ENCODE measurements around the gene RTL1.

The RTL1 gene

DNA sequence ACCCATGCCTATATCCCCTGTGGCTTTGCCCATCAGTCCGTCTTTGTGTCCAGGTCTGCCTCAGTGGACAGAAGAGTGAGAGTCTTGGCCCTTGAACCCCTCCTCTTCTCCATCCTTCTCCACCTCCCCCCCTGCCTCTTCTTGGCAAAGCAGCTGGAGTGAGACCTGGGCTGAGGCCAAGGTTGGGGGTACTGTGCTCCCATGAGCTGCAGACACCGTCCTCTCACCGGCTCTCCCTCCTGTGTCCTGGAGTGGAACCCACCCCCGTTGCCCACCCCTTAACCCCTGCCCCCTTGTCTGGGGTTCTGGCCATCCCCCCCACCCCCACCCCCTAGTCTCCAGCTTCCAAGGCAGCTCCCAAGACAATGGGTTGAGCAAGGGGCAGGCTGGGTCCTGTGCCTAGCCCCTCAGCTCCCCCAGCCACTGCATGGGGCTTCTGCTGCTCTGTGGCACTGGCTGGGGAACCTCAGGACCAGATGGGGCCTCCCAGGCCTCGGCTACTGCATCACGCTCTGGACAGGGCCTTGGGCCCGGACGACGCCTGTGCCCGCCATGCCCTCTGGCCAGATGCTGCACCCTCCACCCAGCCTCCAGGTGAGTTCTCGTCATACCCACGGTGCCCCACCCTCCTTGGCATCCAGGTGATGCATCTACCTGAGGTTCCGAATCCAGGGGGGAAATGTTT, 35.7 kb downstream of the RTL1 start:
- no peak for DNase-seq (ENCODE audit: low read depth in 2 of 3, low spot score in 1 of 3)

DNA sequence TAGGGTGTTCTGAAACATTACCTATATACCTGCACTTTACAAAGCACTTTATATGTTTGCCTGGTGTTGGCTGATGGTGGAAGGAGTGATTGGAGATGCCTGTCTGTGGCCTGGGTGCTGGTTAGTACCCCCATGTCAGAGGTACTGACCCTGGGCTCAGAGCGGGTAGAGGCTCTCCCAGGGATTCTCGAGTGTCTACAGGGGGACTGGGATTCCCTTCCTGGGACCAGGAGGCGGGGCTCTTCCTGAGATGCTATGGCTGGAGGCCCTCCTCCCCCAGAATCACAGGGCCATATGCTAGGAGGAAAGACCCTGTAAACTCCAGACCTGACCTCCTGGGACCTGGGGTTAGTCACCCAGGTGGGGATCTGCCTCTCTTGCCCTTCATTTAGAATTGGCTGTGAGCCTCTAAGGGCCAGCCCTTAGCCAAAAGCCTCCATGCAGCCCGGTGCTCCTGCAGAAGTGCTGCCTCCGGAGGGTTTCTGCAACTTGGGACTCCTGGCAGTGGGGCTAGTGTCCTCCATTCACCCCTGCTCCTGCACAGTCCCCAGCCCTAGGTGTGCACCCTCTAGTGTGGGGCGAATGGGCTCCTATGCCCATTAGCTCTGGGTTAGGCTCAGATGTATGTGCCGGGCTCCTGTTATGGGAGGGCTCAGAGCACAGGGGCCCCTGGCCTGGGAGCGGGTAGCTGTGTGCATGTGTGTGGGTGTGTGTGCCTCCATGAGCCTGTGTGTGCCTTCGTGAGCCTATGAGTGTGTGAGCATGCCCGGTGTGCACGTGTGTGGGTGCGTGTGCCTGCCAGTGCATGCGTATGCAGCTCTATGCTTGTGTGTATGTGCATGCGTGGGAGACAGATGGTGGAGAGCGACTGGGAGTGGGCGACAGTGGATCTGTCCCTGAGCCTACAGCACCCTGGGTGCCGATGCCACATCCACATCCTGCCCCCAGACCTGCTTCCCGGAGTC, 36.6 kb downstream of the RTL1 start:
- no peak for DNase-seq (ENCODE audit: low read depth in 2 of 3, low spot score in 1 of 3)

DNA sequence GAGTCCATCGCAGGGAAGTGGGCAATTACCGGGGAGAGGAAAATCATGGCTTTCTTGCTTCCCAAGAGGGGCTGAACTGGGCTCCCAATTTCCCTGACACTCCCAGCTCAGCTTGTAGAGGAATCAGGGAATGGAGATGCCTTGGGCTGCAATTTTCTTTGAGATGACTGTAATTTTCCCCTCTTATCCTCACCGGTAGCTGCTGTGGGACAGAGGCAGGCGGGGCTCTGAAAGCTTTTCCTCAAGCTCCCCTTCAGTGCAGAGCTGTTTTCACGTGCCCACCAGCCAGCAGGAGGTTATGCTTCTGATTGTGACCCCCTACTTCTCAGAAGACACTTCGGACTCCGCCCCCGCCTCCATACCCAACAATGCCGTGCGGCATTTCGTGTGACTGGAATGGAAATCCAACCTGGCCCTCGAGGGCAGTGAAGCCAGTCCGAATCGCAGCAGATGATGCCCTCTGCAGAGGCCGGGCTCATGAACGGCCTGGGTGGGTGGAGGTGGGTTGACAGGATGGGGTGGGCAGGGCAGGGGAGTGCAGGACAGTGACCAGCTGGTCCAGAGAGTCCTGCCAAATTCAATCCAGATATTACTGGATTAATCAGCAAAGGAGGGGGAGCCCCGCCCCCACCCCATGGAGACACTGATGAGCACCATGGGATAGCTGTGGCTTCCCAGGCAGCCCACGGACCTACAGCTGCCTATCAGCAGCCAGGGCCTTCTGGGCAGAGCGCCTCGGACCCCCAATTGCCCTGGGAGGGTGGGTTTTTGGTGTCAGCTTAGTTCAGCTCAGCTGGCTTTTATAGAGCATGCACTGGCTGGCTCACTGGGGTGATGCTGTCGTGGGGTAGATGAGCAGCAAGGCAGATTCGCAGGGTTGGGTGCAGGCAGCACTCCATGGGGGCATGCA, 37.6 kb downstream of the RTL1 start:
- no peak for DNase-seq (ENCODE audit: low read depth in 2 of 3, low spot score in 1 of 3)

DNA sequence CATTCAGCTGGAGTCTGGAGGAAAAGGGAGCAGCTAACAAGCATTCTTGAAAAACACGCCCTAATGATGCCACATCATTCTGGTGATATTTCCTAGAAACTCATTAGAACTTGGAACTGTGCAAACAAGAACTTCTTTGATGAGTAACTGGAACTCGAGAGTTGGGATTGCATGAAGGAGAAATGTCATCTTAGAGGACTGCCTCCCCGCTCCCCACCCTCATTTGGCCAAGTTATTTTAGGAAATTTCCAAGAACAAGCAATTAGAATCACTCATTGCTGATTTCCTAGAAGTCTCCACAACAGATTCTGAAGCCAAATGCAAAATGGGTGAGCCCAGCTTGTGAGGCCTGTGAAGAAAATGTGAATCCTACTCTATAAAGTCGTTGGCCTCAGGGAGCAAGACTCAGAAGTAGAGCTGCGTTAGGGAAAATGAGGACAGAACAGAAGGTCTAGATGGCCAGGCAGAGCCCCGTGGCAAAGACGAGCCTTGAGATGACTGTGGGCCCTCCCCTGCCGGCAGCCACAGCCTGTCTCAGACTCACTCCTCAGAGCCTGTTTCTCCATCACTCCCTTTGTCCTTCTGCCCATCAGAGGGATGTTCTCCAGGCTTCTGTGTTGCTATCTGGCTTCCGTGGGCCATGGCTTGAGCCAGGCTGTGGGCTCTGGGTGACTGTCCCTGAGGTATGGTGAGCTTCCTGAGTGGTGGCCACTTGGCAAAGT, 38.4 kb downstream of the RTL1 start:
- DNase-seq (ENCODE audit: low read depth in 2 of 3, low spot score in 1 of 3), result no peak

DNA sequence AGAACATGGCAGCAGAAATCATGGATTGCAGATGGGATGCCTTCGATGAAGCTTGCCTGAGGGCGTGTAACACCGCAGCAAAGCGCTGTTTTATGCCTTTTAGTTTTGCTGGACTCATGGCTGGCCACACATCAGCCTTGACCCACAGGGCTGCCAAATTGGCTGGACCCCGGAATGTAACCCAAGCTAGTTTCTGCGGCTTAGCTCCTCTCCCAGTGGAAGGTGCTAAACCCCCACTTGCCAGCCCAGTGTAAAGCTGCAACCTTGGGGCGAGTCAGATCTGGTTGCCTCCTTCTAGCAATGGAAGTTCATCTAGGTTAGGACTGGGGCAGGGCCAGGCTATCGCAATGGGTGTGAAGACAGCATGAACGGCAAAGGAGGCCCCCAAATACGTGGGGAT, 39.3 kb downstream of the RTL1 start:
- no peak for DNase-seq (ENCODE audit: low read depth in 2 of 3, low spot score in 1 of 3)

DNA sequence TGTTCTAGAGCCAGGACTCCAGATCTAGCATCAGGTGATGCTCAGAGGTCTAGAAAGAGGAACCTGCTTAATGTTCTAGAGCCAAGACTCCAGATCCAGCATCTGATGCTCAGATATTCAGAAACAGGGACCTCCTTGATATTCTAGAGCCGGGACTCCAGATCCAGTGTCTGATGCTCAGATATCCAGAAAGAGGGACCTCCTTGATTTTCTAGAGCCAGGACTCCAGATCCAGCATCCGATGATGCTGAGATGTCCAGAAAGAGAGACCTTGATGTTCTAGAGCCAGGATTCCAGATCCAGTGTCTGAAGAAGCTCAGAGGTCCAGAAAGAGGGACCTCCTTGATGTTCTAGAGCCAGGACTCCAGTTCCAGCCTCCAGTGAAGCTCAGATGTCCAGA, 40.7 kb downstream of the RTL1 start:
- DNase-seq (ENCODE audit: low read depth in 2 of 3, low spot score in 1 of 3), result no peak

DNA sequence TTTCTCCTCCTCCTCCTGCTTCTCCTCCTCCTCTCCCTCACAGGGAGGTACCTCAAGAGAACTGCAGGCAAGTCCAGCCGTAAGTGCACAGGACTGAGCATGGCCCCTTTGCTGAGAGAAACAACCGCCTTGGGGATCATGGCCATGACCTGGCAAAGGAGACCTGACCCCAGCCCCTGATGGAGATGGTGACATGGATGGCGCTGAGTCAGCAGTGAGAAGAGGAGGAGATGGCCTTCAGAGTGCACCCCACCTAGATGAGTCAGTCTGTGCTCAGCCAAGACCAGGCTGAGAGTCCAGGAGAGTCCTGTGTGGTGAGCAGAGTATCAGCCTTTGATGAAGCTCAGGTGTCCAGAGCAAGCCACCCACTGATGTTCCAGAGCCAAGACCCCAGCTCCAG, 41.2 kb downstream of the RTL1 start:
- no peak for DNase-seq (ENCODE audit: low read depth in 2 of 3, low spot score in 1 of 3)

DNA sequence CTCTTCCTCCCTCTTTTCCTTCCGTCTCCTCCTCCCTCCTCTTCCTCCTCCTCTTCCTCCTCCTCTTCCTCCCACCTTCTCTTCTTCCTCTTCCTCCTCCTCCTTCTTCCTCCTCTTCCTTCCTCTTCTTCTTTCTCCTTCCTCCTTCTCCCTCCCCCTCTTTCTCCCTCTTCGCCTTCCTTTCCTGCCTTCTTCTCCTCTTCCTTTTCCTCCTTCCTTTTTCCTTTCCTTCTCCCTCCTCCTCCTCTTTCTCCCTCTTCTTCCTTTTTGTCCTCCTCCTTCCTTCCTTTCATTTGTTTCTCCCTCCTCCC, 41.6 kb downstream of the RTL1 start:
- DNase-seq (ENCODE audit: low read depth in 2 of 3, low spot score in 1 of 3), result no peak

DNA sequence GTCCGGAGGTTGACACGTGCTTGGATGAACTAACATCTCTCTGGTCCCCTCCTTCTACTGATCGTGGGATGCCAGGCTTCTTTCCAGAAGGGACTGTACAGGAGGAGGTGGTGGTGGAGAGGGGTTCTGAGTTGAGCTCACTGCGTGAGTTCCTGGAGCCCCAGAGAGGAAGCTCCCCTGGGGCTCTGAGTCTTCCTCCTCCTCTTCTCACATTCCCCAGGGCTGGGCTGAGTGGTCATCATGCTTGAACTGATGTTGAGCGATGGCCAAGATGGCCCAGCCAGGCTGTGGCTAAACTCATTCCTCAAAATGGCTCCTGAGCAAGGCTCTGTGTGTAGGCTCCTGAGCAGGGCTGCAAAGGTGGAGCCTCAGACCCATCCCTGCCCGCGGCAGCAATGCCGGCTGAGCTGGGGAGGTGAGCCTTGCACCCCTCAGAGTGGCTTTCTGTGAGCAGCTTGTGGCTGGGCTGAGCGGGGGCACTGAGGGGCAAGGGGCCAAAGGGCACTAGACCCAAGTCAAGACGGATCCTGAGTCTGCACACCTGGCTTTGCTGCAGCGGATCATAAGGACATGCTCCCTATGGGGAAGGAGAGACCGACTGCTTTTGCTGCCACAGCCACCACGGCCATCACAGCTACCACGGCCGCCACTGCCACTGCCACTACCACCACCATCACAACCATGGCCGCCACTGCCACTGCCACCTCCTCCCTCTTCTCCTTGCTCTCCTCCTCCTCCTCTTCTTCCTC, 42.2 kb downstream of the RTL1 start:
- DNase-seq (ENCODE audit: low read depth in 2 of 3, low spot score in 1 of 3), result no peak

DNA sequence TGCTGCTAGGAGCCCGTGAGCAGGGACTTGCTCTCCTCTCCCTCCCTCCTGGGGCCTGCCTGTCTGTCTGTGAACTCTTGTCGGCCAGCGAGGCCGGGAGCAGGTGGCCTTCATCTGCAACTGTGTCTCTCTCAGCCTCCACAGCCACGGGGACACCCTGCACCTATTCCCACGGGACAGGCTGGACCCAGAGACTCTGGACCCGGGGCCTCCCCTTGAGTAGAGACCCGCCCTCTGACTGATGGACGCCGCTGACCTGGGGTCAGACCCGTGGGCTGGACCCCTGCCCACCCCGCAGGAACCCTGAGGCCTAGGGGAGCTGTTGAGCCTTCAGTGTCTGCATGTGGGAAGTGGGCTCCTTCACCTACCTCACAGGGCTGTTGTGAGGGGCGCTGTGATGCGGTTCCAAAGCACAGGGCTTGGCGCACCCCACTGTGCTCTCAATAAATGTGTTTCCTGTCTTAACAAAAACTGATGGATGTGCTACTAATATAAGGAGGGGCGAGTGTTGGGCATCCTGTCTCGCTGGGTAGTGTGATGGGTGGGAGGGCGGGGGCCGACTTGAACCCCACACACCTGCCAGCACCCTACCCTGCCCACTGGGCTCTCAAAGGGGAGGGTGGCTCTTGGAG, 42.9 kb downstream of the RTL1 start:
- DNase-seq (ENCODE audit: low read depth in 2 of 3, low spot score in 1 of 3), result no peak

DNA sequence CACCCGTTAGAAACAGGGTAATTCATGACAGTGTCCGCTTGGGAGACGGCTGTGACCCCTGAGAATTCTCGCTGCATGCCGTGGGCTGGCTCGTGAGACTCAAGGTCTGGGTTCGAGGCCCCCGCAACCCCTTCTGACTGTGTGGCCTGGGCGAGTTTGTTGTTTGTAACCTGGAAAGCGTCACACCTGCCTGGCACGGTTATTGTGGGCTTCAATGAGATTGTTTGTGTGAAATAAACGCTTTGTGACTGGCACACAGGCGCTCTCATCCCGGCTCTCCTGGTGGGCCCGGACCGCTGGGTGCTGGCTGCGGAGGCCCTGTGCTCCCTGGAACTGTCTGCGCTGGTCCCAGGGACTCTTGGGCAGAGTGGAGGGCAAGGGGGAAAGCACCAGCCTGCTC, 43.7 kb downstream of the RTL1 start:
- no peak for DNase-seq (ENCODE audit: low read depth in 2 of 3, low spot score in 1 of 3)

DNA sequence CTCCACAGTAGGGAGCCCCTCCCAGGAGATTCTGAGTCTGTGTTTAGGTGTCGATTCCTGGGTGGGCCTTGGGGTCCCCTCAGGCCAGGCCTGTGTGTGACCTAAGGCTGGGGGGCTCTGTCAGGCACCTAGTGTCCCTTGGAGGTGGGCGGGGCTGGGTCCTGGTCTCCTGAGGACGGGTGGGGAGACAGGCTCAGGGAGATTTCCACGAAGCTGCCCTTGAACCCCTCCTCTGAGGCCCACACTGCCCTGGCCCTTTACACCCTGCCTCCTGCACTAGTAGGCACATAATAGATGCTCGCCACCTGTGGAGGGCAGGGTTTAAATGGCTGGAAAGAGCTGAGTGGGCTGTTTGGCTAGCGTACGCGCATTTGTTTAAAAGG, 44.7 kb downstream of the RTL1 start:
- no peak for DNase-seq (ENCODE audit: low read depth in 2 of 3, low spot score in 1 of 3)

DNA sequence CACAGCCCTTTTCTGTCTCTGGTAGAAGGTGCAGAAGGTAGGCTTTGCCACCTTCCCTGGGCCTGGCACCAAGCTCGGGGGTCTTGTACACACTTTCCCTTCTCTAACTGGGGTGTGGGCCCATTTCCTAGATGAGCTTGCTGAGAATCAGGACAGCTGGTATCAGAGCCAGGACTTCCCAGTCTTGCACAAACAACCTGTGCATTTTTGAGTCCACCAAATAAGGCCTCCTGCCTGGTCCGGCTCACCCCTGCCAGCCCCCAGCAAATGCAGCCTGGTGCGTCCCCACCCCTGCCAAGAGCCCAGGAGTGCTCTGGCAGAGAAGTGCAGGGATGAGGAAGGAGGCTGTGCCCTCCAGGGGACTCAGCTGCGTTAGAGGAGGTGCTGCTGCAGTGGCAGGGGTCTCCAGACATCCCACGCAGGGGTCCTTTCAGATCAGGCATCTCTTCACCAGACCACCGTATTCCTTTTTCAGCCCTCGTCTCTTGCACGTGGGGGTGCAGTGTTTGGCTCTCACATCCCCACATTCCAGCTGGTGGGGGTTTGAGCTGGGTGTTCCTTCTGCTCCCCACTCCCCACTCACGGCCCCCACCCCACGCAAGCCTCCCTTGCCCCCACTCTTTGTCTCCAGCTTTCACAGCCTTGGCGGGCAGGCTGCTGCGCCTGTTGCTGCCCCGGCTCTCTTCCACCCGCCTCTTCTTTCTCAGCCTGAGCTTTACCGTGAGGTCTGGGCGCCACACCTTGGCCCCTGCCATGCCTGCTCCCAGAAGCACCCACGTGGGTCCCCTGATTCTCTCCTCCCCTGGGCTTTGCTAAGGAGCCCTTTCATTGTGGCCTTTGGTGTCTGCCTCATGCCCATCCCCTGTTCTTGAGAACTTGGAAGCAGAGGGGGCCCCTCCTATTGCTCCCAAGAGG, 45.3 kb downstream of the RTL1 start:
- no peak for DNase-seq (ENCODE audit: low read depth in 2 of 3, low spot score in 1 of 3)

DNA sequence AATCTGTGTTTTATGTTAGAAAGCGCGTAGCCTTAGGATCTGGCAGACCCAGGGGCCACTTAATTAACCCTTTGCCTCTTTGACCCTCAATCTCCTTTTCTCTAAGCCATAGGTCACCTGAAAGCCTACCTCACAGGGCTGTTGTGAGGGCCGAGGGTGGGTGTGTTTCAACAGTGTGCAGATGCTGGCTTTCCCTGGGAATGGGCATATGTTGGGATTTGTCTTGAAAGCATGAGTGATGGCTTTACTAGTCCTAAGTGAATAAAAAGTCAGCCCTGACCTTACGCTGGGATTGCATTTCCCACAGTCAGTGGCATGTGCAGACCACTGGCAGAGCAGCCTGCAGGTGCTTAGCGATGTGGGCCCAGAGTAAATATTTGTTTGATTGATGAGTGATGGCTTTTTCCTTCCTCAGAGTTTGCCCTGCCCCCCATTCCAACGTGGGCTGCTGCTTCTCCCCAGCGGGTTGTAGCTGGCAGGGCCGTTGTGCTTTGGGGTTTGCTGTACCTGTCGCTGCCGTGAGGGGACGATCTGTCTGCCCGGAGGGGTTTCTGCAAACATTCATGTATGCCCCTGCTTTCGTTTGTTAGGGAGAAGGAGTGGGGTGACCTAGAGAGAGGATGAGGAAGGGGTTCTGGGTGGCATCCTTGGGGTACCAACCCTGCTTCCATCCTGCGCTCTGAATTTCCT, 46.1 kb downstream of the RTL1 start:
- no peak for DNase-seq (ENCODE audit: low read depth in 2 of 3, low spot score in 1 of 3)

DNA sequence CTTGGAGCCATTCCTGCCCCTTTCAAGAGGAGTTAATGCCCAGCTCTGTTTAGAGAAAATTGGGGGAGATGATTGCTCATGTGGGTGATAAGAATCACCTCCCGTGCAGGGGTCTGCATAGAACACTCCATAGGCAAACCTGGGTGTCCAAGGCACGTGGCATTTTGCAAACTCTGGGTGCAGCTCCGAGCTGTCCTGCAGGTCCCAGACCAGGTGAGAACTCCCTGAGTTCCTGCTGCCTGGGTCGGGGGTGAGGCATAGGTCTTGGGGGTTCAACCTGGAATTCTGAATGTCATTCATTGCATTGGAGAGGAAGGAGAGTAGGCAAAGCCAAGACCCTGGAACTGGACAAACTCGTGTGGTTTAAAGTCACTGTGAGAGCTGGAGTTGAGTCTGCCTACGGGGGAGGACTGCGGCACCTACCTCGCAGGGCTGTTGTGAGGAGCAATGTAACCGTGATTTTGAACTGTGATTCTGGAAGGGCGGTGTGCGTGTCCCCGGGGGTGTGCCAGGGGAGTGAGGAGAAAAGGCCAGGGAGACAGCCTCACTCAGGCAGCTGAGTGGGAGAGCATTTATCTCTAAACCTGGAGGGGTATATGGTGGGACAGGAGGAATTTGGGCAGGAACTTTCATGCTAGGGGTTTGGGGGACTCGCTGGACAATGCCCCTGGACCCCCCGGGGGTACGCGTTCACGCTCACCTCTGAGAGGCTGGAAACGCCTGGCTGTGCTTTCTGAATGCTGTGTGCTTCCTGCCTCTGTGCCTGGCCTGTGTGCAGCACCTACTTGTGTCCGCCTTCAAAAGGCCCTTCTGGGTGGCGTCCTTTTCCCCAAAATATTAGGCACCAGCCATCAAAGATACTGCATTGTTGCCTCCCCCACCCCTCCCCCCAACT, 47.2 kb downstream of the RTL1 start:
- DNase-seq (ENCODE audit: low read depth in 2 of 3, low spot score in 1 of 3), result no peak

DNA sequence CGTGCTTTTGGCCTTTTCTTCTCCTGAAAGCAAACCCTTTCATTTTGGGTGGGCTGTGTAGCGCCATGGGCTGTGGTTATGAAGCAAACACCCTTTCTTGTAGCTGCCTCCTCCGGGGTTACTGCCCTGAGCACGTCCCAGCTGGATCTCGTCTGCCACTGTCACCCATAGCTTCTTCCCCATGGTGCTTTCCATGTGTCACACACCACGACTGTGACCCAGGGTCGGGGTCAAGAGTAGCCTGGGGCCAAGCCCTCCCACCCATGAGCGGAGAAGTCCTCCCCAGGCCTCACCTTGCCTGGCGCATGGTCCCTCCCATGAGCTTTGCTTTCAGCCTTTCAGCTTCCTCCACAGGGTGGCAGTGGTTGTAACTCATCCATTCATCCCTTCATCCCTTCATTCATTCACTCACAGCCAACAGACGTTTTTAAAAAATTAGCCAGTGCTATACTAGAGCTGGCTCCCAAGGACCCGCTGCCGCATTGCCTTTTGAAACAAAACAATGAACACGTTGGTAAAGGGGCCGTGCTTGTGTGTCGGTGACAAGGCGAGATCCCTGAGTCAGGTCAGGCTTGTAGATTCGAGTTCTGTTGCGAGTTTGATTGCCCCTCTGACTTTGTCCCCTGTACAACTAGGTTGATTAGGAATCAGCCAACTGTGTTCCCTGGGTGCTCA, 48.1 kb downstream of the RTL1 start:
- no peak for DNase-seq (ENCODE audit: low read depth in 2 of 3, low spot score in 1 of 3)

DNA sequence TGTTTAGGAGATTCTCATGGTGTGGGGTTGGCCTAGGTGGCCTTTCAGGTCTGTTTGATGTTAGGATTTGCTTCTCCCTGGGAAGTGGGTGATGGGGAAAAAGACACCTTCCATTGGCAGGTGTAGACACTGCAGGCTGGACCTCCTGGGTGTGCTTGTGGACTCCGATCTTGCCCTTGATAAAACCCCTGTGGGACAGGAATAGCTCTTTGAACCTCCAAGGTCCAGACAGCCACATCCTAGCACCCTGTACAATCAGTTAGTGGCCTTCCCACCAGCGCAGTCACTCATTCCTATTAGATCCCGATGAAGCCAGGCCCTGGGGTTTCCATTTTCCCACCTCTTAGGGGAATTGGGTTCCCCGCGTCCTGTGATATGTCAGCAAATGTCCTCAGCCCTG, 49.1 kb downstream of the RTL1 start:
- DNase-seq (ENCODE audit: low read depth in 2 of 3, low spot score in 1 of 3), result no peak

Data from stimulated activated CD4-positive, alpha-beta T cell treated with anti-CD3 and anti-CD28 coated beads, Interleukin-12 subunit alpha, Interleukin-12 subunit beta, amount 100 ng/mL, for 48 hours (primary cell).